ENCODE measurements around the gene AQP9. TPM values are rescaled to one million over a fixed set of nuclear protein-coding genes. Genes with fewer than 3 reads are reported as not detected.
A peak's percentile ranks its signal among the peaks of the same experiment; 100 is the strongest.

Gene AQP9
- total RNA-seq, 1 donor from 2014 or later: not detected

DNA sequence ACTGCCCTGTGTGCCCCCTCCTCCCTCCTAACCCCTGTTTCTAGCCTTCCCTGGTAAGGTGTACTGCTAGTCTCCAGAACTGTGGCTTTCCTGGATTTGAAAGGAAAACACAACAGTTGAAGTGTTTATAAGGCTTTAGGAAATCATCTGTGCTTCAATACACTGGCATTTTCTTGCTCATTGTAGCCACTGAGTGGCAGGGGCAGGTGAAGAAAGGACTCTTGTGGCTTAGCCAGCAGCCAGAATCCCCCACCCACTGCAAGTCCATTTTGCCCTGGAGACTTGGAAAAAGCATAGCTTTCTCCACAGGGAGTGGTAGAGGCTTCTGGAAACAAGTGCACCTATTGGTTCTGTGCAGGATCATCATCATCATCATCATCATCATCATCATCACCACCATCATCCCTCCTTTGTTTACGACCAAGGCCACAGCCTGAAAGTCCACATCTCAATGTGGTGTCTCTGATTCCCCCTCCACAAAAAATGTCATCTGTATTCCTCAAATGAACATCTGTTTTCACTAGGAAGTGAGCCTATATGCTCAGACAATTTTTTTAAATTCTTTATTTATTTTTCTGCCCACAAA, 33.4 kb downstream of the AQP9 start:
- Mint-ChIP-seq H3K27ac (ENCODE audit: unreplicated experiment) (no peak overlapping the region), H3K9me3 (ENCODE audit: unreplicated experiment) (no peaks in the 10 kb centered on the region), H3K4me1 (ENCODE audit: unreplicated experiment) (no peaks in the 10 kb centered on the region), H3K27me3 (ENCODE audit: unreplicated experiment) (peaks cover 3% of the 10 kb centered on the region), H3K4me3 (ENCODE audit: unreplicated experiment) (no peak overlapping the region), H3K36me3 (ENCODE audit: low read depth, unreplicated experiment) (no peaks in the 10 kb centered on the region)
- TF ChIP-seq, protein P1, sequence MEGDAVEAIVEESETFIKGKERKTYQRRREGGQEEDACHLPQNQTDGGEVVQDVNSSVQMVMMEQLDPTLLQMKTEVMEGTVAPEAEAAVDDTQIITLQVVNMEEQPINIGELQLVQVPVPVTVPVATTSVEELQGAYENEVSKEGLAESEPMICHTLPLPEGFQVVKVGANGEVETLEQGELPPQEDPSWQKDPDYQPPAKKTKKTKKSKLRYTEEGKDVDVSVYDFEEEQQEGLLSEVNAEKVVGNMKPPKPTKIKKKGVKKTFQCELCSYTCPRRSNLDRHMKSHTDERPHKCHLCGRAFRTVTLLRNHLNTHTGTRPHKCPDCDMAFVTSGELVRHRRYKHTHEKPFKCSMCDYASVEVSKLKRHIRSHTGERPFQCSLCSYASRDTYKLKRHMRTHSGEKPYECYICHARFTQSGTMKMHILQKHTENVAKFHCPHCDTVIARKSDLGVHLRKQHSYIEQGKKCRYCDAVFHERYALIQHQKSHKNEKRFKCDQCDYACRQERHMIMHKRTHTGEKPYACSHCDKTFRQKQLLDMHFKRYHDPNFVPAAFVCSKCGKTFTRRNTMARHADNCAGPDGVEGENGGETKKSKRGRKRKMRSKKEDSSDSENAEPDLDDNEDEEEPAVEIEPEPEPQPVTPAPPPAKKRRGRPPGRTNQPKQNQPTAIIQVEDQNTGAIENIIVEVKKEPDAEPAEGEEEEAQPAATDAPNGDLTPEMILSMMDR (IDR thresholded peaks at IDR 0.05; ENCODE audit: unreplicated experiment): no peak
- DNase-seq (ENCODE audit: low spot score): no peak

DNA sequence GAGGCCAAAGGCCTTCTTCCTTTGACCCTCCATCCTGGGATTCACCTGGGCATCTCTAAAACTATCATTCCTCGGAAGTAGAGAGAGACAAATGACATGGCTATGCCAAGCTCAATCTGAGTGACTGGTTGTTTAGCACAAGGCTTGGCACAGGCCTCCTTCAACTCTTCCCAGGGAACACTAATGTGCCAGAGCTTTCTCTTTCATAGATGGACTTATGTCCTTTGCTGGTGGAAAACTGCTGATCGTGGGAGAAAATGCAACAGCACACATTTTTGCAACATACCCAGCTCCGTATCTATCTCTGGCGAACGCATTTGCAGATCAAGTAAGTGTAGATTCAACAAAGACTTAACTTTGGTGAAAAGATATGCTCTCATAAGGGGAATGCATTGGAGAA, 36.5 kb downstream of the AQP9 start:
- no peaks in the 10 kb centered on the region for H3K36me3 Mint-ChIP-seq (ENCODE audit: low read depth, unreplicated experiment)
- H3K27ac Mint-ChIP-seq (ENCODE audit: unreplicated experiment): no peak overlapping the region
- no peak for DNase-seq (ENCODE audit: low spot score)
- peaks cover 6% of the 10 kb centered on the region for H3K4me1 Mint-ChIP-seq (ENCODE audit: unreplicated experiment)
- TF ChIP-seq, protein P1 (IDR thresholded peaks at IDR 0.05; ENCODE audit: unreplicated experiment): no peak
- no peak overlapping the region for H3K4me3 Mint-ChIP-seq (ENCODE audit: unreplicated experiment)
- no peaks in the 10 kb centered on the region for H3K9me3 Mint-ChIP-seq (ENCODE audit: unreplicated experiment)
- H3K27me3 Mint-ChIP-seq (ENCODE audit: unreplicated experiment): peaks cover 3% of the 10 kb centered on the region

DNA sequence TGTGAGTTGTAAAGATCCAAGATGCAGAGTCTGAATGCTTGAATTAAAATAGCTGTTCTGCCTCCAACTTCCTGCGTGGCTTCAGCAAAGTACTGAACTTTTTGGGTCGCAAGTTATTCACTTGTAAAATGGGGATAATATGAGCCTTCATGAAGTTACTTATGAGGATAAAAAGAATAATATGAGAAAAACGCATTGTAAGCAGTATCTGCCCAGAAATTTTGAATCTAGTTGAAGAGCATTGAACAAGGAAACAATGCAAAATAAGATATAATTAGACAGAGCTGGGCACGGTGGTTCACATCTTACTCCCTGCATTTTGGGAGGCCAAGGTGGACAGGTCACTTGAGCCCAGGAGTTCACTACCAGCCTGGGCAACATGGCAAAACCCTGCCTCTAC, 37.8 kb downstream of the AQP9 start:
- H3K4me1 Mint-ChIP-seq (ENCODE audit: unreplicated experiment): peaks cover 13% of the 10 kb centered on the region
- peaks cover 2% of the 10 kb centered on the region for H3K27me3 Mint-ChIP-seq (ENCODE audit: unreplicated experiment)
- no peak for DNase-seq (ENCODE audit: low spot score)
- no peak overlapping the region for H3K4me3 Mint-ChIP-seq (ENCODE audit: unreplicated experiment)
- H3K27ac Mint-ChIP-seq (ENCODE audit: unreplicated experiment): no peak overlapping the region
- H3K36me3 Mint-ChIP-seq (ENCODE audit: low read depth, unreplicated experiment): no peaks in the 10 kb centered on the region
- TF ChIP-seq, protein P1 (IDR thresholded peaks at IDR 0.05; ENCODE audit: unreplicated experiment): no peak
- no peaks in the 10 kb centered on the region for H3K9me3 Mint-ChIP-seq (ENCODE audit: unreplicated experiment)

DNA sequence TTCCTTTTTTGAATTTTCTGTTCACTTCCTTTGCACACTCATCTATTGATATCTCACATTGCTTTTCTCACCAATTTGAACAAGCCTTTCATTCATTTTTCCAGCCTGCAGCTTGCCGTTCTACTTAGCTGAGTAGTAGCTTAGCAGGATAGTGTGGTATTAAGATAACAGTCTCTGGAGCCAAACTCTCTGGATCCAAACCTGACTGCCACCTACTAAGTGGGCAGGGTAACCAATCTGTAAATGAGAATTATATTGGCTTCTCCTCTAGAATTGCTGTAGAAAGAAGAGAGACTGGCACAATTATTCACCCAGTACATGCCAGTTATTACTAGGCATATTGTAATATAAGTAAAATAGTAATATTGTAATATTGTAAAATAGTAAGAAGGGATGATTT, 40.5 kb downstream of the AQP9 start:
- H3K4me3 Mint-ChIP-seq (ENCODE audit: unreplicated experiment): no peak overlapping the region
- DNase-seq (ENCODE audit: low spot score): no peak
- TF ChIP-seq, protein P1 (IDR thresholded peaks at IDR 0.05; ENCODE audit: unreplicated experiment): no peak
- H3K27me3 Mint-ChIP-seq (ENCODE audit: unreplicated experiment): peaks cover 2% of the 10 kb centered on the region
- H3K27ac Mint-ChIP-seq (ENCODE audit: unreplicated experiment): no peak overlapping the region
- H3K4me1 Mint-ChIP-seq (ENCODE audit: unreplicated experiment): peaks cover 13% of the 10 kb centered on the region
- no peaks in the 10 kb centered on the region for H3K36me3 Mint-ChIP-seq (ENCODE audit: low read depth, unreplicated experiment)
- no peaks in the 10 kb centered on the region for H3K9me3 Mint-ChIP-seq (ENCODE audit: unreplicated experiment)

DNA sequence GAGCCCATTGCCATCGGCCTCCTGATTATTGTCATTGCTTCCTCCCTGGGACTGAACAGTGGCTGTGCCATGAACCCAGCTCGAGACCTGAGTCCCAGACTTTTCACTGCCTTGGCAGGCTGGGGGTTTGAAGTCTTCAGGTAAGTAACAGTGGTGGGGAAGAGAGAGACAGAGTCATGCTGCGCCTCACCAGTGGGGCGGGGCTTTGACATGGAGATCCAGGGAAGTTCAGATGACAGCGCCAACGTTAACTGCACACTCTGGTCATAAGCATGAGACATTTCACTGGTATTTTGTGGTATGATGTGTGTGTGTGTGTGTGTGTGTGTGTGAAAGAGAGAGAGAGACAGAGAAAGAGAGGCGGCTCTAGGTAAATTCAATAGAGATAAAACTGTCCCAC, 41.0 kb downstream of the AQP9 start:
- DNase-seq (ENCODE audit: low spot score): no peak
- H3K36me3 Mint-ChIP-seq (ENCODE audit: low read depth, unreplicated experiment): no peaks in the 10 kb centered on the region
- H3K9me3 Mint-ChIP-seq (ENCODE audit: unreplicated experiment): no peaks in the 10 kb centered on the region
- H3K4me1 Mint-ChIP-seq (ENCODE audit: unreplicated experiment): peaks cover 13% of the 10 kb centered on the region
- peak overlapping the region; percentile 50 for H3K27ac Mint-ChIP-seq (ENCODE audit: unreplicated experiment)
- TF ChIP-seq, protein P1 (IDR thresholded peaks at IDR 0.05; ENCODE audit: unreplicated experiment): no peak
- H3K4me3 Mint-ChIP-seq (ENCODE audit: unreplicated experiment): no peak overlapping the region
- peaks cover 2% of the 10 kb centered on the region for H3K27me3 Mint-ChIP-seq (ENCODE audit: unreplicated experiment)

Measured in endothelial cell (in vitro differentiated cells).